GM19397 (cell line): ENCODE data around the gene ANKRD65.
"Not testable (repeated sequence)": the region's sequence is repeated elsewhere in the genome, so short reads cannot be mapped to it uniquely, and the experiment has no call there.

Experiments used
- ATAC-seq: cut with Tn5 transposase; IDR thresholded peaks from one replicate; pipeline ENCODE4 v1.9.1; 2021; ENCODE audit warnings: mild to moderate bottlenecking, moderate library complexity; ENCODE audit not compliant: unreplicated experiment

Gene ANKRD65

DNA sequence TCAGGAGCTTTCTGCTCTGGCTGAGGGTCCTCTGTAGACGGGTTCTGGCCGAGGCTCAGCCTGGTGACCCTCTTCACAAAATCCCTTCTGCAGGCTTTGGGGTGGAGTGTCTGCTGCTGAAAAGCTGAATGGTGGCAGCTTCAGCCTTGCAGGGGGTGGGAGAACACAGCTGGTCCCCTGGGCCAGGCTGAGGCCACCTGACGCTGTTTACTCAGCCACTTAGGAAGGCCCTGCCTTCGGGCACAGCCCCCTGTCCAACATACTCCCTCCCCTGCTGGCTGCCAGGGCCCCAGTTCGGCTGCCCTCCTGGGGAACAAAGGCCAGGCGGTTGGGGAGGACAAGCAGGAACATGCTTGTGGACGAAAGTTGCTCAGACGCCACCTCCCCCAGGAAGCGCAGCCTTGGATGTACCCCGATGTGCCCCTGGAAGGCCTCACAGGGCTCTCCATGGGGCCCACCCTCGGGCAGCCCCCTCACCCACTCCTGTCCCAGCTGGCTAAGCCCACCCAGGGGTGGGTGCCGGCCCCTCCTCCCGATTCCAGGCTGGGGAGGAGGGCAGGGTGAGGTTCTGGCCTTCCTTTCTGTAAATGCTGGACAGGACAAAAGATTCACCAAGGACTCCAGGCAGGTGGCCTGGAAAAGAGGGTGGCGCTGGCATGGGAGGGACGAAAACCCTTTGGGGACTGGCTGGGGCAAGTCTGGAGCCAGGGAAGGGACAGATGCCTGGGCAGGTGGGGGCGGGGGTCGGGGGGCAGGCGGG is at the start of gene ANKRD65:
ANKRD65 (minus strand) TSS at position 130 of the 760 bp plus-strand sequence. CDS start 271 bp downstream, outside the sequence.
- ATAC-seq, result no peak

- not testable (repeated sequence) for ATAC-seq
Observed at GRCh38 chr1:1468196-1468985, 47.3 kb upstream of the ANKRD65 start.

DNA sequence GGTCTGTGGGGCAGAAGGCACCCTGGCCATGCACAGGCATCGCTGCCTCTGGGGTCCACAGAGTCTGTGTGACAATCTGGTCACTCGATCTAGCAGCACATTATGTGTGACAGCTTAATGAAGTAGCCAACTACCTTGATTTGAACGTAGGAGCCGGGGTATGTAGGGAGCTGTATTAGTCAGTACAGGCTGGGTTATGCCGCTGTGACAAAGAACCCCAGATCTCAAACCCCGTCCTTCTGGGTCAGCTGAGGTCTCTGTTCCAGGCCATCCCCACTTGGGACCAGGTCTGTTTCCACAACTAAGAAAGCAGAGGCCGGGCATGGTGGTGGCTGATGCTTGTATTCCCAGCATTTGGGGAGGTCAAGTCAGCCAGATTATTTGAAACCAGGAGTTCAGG is 42.2 kb upstream of the ANKRD65 start:
- ATAC-seq, result no peak

GRCh38 chr1:1462318-1462966 is 41.4 kb upstream of the ANKRD65 start:
- no peak for ATAC-seq

GRCh38 chr1:1461721-1462317 is 40.7 kb upstream of the ANKRD65 start:
- no peak for ATAC-seq

DNA sequence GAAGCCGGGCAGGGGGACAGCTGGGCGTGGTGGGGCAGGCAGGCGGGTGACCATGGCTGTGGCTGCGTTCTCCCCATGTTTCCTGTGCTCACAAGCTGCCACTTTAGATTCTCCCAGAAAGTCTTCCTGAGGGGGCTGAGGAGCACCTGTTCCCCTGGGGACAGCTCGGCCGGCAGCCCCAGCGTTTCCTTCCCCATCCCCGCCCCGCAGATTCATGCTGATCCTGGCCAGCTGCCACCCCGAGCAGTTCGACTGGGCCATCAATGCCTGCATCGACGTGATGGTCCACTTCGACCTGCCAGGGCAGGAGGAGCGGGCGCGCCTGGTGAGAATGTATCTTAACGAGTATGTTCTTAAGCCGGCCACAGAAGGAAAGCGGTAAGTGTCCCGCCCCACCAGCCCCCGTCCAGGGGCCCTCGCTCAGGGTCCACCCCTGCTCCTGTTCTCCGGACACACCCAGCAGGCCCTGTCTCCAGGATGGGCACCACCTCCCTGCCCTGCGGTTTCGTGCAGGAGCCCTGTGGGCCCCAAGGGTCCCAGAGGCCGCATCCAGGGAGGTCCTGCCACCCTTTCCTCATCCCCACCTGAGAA is 39.6 kb upstream of the ANKRD65 start:
- no peak for ATAC-seq

- not testable (repeated sequence) for ATAC-seq
Observed at GRCh38 chr1:1459711-1460110, 38.6 kb upstream of the ANKRD65 start.

- ATAC-seq, result not testable (repeated sequence)
Observed at GRCh38 chr1:1459156-1459555, 38.1 kb upstream of the ANKRD65 start.

GRCh38 chr1:1456683-1457255 is 35.7 kb upstream of the ANKRD65 start:
- not testable (repeated sequence) for ATAC-seq

- not testable (repeated sequence) for ATAC-seq
Observed at GRCh38 chr1:1455934-1456333, 34.9 kb upstream of the ANKRD65 start.

- ATAC-seq, result no peak
Observed at GRCh38 chr1:1455366-1455884, 34.3 kb upstream of the ANKRD65 start.

GRCh38 chr1:1454286-1455056 is 33.4 kb upstream of the ANKRD65 start:
- not testable (repeated sequence) for ATAC-seq

DNA sequence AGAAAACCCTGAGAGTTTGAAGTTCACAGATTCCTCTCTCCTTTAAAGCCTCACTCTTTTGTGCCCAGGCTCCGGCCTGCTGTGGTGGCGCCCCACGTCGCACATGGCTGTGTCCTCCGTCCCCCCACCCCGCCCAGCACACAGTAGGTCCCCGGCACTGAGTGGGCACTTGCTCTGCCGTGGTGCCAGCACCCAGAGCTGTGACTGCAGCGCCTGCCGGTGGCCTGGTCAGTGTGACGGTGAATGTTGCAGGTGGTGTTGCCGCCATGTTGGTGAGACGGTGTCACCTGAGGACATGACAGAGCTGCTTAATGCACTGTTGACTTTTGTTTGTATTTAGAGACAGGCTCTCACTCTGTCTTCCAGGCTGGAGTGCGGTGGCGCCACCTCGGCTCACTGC is 31.8 kb upstream of the ANKRD65 start:
- no peak for ATAC-seq

- ATAC-seq, result not testable (repeated sequence)
Observed at GRCh38 chr1:1452365-1452739, 31.3 kb upstream of the ANKRD65 start.

DNA sequence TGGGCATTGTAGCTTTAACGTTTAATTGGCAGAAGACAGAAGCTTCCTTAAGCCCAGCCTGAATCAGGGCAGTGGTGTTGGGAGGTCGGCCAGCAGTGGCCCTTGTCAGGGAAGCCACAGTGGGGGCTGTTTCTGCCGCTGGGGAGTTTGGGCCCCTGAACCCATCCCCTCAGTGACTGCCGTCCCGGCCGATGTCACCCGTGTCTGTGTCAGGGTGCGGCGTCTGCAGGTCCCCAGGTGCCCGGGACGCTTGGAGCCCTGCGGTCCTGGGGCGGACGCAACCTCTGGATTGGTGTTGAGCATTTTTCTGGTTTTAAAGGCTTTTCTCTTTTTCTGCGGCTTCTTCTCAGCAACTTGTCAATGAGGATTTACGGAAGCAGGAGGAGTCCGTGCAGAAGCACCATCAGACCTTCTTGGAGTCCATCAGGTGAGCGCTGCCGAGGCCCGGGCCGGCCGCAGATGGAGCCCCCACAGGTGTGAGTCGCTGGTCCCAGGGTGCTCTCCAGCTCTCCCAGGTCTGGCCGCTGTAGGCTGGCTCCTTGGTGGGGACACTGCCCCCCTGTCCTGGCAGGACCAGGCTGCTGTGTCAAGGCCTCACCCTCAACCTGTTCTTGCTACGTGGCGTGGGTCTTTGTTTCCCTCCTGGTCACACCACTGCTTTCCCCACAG is 30.8 kb upstream of the ANKRD65 start:
- ATAC-seq, result no peak

DNA sequence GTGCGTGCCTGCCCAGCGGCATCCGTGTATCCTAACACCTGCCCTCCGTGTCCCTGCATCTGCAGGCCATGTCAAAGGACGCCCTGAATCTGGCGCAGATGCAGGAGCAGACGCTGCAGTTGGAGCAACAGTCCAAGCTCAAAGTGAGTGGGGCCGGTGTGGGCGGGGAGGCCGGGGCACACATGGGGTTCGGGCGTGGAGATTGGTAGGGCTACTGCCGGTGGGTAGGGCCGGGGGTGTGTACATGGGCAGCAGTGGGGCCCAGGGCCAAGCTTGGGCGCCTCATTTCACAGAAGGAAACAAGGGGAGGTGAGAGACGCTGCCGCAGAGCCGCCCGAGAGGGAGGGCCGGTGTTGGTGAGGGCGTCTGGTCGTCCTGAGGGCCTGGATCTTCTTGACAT is 29.5 kb upstream of the ANKRD65 start:
- ATAC-seq, result not testable (repeated sequence)

- no peak for ATAC-seq
Observed at GRCh38 chr1:1449099-1449739, 28.1 kb upstream of the ANKRD65 start, which contains the start of gene ATAD3C. TSS of gene ATAD3C (plus strand) at chr1:1449689. CDS start at chr1:1450684, 995 bp downstream.

GRCh38 chr1:1446631-1447030 is 25.6 kb upstream of the ANKRD65 start:
- not testable (repeated sequence) for ATAC-seq
